NCI-H748 treated with DMSO at 0.1 percent for 48 hours (cell line): ENCODE measurements around the gene PPM1D.
"Not testable (repeated sequence)": the region's sequence is repeated elsewhere in the genome, so short reads cannot be mapped to it uniquely, and the experiment has no call there.

ENCODE experiments used
- DNase-seq: peaks from one replicate; lab custom pipeline; 2025; lab: John Stamatoyannopoulos, UW

PPM1D gene

DNA sequence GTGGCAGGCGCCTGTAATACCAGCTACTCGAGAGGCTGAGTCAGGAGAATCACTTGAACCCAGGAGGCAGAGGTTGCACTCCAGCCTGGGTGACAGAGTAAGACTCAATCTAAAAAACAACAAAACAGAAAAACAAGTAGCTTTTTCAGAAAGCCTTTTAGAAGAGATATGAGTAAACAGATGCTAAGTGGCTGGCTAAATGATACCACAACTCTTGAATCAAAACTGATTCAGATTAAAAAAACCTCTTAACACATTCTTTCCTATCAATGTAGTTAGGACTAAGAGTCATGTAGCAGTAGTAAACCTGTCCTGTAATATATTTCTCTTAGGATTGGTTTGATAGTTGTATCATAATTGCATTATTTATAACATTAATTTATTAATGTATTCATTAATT is 23.0 kb downstream of the PPM1D start:
- no peak for DNase-seq

DNA sequence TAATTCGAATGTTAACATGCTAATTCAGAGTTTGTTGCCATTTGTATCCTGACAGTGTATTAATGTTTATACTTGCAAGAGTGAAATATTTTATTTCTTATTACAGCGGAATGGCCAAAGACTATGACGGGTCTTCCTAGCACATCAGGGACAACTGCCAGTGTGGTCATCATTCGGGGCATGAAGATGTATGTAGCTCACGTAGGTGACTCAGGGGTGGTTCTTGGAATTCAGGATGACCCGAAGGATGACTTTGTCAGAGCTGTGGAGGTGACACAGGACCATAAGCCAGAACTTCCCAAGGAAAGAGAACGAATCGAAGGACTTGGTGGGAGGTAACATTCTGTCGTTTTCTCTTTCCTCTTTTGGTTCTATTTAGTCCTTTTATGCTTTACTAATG is 23.4 kb downstream of the PPM1D start:
- no peak for DNase-seq

DNA sequence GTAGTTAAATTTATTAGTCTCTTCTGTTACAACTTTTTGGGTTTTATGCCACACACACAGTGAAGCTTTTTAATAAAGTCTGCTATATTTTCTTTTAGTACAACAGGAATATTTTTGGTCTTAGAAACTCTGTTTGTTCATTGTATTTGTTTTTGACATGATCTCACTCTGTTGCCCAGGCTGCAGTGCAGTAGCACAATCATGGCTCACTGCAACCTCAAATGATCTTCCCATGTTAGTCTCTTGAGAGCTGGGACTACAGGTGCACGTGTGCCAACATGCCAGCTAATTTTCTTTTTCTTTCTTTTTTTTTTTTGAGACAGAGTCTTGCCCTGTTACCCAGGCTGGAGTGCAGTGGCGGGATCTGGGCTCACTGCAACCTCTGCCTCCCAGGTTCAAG is 27.1 kb downstream of the PPM1D start:
- no peak for DNase-seq

DNA sequence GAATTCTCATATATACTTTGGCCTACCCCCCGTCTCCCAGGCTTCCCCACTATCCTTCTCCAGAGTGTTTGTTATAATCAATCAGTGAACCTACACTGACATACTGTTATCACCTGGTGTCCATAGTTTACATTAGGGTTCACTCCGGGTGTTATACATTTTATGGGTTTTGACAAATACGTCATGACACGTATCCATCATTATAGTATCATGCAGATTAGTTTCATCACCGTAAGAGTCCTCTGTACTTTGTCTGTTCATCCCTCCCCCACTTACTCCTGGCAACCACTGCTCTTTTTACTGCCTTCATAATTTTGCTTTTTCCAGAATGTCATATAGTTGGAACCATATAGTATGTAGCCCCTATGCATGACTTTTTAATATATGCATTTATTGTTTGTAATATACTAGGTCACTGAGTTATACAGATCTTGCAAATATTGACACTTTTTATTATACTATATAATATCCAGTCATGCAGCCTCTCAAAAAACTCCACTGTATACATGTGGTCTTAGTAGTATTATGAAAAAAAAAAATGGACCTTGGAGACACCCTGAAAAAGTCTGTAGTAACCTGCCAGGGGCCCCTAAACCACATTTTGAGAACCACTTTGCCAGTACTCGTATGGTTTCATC is 28.4 kb downstream of the PPM1D start:
- DNase-seq = no peak

DNA sequence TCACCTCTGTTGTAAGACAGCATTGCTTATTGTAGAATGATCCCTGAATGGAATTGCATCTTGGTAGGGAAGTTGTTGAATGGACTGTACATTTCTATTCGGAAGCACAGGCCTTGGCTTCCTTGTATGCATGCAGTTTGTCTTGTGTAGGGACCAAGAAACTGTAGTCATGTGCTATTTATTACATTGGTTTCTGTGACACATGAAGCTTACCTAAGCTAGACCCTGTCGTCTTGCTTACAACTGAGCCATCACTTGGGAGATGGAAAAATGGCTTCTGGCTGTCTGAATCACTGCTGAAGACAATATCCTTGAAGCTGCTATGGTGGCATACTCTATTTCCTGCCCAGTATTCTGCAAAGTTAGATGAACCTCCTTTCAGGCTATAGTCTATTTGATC is 29.1 kb downstream of the PPM1D start:
- DNase-seq = no peak

DNA sequence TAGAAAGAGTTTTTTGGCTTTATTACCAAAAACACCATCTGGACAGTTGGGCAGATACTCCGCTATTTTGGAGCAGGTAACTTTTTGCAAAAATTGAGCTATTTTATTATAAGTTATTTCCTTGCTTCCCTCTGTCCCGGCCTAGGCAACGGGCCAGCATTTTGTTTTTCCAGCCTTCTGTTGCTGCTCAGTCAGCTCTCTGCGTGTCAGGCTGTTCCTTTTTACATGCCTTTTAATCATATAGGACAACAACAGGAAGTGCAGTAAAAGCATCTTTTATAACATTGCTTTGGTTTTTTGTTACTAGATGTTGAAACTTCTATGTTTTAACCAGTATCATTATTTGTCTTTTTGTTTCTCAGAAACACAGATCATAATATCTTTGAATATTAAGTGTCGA is 30.4 kb downstream of the PPM1D start:
- no peak for DNase-seq

DNA sequence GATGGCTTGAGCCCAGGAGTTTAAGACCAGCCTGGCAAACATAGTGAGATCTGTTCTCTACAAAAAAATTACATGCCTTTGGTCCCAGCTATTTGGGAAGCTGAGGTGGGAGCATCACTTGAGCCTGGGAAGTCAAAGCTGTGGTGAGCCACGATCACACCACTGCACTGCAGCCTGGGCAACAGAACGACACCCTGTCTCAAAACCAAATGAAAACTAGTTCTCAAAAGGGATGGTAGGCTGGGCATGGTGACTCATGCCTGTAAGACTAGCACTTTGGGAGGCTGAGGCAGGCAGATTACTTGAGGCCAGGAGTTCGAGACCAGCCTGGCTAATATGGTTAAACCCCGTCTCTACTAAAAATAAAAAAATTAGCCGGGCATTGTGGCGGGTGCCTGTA is 31.1 kb downstream of the PPM1D start:
- no peak for DNase-seq

DNA sequence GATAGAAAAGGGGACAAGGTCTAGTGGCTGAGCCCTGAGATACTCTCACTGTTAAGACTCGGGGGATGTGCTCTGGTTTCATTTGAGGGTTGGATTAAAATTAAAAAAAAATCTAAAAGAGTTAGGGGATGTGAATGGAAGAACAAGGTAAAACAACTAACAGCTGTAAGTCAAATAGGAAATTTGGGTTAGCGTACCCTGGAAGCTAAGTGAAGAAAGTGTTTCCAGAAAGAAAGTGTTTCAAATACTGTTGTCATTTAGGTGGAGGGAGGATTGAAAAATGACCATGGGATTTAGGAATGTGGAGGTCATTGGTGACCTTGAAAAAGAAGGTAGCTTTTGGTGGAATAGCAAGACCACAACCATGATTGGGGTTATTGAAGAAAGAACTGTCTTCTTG is 37.7 kb downstream of the PPM1D start:
- no peak for DNase-seq

DNA sequence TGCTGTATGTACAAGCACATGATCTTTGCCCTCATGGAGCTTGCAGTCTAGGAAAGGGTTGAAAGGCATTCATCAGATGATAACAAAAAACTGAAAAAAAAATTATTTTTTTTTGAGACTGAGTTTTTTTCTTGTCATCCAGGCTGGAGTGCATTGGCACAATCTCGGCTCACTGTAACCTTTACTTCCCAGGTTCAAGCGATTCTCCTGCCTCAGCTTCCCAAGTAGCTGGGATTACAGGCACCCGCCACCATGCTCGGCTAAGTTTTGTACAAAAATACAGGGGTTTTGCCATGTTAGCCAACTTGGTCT is 39.0 kb downstream of the PPM1D start:
- no peak for DNase-seq

DNA sequence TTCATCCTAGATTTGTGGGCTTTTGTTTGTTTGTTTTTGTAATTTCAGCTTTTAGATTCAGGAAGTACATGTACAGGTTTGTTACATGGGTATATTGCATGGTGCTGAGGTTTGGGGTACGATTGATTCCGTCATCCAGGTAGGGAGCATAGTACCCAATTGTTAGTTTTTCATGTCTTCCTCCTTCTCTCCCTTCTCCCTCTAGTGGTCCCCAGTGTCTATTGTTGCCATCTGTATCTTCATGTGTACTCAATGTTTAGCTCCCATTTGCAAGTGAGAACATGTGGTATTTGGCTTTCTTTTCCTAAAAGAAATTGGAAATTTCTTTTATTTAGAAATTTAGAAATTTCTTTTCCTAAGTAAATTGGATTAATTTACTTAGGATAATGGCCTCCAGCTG is 40.5 kb downstream of the PPM1D start:
- no peak for DNase-seq

DNA sequence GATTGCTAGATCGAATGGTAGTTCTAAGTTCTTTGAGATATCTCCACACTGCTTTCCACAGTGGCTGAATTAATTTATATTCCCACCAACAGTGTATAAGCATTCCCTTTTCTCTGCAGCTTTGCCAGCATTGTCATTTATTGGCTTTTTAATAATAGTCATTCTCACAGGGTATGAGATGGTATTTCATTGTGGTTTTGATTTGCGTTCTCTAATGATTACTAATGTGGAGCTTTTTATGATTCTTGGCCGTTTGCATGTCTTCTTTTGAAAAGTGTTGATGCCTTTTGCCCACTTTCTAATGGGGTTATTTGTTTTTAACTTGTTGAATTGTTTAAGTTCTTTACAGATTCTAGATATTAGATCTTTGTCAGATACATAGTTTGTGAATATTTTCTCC is 41.1 kb downstream of the PPM1D start:
- no peak for DNase-seq

DNA sequence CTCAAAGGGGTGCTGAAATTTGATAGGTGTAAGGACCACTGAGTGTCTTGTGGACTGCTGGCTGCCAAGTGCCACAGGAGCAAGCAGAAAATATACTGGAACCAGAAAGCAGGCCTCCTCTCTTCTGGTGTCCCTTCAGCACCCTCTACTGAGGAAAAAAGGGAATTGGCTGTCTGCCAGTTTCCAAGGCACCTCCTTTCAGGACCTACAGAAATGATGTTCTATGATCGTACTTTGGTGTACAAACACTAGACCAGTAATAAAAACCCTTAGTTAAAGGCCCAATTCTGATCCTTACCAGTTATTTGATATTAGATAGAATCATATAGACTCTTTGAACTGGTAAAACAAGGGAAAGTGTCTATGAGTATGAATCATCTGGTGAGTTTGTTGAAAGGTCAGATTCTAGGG is 41.8 kb downstream of the PPM1D start:
- DNase-seq = peak; percentile 37

DNA sequence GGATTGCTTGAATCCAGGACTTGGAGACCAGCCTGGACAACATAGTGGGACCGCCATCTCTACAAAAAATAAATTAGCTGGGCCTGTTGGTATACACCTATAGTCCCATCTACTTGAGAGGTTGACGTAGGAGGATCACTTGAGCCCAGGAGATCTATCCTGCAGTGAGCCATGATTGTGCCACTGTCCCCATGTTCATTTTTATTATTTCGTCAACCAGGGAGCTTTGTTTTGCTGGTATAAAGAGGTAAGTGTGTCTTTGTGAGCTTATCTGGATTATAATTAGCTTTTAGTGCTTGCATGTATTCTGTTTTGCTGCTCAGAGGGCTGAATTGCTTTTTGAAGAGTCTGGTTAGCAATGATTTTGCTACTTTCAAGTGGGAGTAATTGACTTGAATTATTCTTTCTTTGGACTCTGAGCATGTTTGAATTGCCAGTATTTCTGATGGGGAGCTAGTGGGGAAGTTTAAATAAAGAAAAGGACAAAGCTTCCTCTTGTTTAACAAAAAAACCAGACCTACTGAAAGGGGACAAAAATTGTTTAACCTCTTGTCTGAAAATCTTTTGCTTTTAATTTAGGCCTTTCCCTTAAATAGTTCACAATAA is 46.0 kb downstream of the PPM1D start:
- DNase-seq = no peak

DNA sequence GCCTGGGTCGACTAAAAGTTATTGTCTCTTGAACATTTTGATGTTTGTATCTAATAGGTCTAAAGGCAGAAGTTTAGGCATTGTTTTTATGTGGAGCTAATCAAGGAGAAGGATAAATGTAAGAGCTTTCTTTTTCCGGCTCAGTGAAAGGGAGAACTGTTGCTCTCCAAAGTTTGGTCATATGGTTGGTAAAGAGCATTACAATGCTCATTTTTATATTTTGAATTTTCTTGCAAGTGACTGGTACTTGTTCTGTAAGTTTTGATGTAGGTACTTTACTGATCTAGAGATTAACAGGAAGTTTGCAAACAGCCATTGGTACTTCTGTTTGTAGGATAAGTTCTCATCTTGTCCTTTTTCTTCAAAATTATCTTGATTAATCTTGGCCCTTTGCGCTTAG is 46.7 kb downstream of the PPM1D start:
- DNase-seq = no peak

DNA sequence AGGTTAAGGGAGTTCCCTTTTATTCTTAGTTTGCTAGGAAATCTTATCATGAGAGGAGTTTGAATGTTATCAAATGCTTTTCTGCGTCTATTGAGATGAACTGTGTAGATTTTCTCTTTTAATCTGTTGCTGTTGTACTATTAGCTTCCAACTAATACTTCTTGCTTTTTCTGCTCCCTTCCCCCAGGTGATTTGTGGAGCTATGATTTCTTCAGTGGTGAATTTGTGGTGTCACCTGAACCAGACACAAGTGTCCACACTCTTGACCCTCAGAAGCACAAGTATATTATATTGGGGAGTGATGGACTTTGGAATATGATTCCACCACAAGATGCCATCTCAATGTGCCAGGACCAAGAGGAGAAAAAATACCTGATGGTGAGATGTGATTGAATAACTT is 47.7 kb downstream of the PPM1D start:
- no peak for DNase-seq

DNA sequence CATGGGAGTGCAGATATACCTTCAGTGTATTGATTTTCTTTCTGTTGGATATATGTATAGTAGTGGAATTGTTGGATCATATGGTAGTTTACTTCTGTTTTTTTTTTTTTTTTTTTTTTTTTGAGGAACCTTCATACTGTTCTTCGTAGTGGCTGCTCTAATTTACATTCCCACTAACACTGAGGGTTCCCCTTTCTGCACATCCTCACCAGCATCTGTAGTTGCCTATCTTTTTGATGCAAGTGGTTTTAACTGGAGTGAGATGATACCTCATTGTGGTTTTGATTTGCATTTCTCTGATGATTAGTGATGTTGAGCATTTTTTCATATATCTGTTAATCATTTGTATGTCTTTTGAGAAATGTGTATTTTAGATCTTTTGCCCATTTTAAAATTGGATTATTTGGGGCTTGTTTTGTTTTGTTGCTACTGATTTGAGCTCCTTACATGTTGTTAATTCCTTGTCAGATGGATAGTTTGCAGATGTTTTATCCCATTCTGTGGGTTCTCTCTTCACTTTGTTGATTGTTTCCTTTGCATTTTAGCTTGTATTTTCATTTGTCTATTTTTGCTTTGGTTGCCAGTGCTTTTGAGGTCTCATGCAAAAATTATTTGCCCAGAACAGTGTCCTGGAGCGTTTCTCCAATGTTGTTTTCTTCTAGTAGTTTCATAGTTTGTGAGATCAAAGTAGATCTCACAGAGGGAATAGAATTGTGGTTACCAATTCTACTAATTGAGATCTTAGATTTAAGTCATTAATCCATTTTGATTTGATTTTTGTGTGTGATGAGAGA is 52.7 kb downstream of the PPM1D start:
- DNase-seq = no peak

DNA sequence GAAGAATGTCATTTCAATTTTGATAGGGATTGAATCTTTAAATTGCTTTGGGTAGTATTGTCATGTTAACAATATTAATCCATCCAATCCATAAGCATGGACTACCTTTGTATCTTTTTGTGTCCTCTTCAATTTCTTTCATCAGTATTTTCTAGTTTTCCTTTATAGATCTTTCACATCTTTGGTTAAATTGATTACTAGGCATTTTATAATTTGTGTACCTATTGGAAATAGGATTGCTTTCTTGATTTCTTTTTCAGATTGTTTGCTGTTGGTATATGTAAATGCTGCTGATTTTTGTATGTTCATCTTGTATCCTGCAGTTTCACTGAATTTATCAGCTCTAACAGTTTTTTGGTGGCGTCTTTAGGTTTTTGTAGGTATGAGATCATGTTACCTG is 53.6 kb downstream of the PPM1D start:
- DNase-seq = no peak

DNA sequence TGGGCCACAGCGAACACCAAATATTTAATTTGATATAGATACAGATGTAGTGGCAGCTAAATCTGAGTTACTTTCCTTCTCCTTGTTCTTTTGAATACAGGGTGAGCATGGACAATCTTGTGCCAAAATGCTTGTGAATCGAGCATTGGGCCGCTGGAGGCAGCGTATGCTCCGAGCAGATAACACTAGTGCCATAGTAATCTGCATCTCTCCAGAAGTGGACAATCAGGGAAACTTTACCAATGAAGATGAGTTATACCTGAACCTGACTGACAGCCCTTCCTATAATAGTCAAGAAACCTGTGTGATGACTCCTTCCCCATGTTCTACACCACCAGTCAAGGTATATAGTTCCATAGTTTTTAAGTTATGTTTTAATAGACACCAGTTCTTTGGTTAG is 56.5 kb downstream of the PPM1D start:
- DNase-seq = no peak

DNA sequence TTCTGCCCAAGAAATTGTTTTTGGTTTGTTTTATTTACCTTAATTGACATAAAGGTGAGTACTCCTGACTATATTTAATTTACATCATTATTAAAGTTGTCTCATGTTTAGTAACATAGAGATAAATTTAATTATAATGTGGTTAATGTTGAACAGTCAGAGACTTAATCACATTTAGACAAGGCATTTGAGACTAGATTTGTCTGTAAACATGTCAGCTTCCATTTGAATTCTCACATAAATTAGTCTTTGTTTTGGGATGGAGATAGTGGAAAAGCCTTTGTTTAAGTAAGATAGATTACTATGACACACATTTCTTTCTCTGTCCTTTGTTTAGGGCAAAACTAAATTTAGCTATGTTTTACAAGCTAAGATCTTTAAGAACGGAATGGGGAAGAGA is 59.2 kb downstream of the PPM1D start:
- DNase-seq = no peak

DNA sequence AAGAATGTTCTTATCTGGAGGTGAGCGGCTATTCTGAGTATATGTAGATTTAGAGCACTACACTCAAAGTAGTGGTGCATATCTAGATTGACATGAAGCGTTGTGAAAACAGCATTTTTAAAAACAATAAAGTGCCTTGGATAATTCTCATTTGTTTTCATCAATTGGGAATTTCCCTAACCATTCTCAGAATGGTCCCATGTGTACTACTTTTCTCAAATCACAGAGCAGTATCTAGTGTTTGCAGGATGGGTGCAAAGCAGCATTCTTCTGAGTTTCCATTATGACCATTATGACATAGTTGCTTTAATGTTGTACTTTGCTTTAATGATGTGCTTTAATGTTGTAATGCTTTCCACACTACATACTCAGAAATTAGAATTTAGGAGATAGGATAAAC is 61.5 kb downstream of the PPM1D start:
- no peak for DNase-seq

DNA sequence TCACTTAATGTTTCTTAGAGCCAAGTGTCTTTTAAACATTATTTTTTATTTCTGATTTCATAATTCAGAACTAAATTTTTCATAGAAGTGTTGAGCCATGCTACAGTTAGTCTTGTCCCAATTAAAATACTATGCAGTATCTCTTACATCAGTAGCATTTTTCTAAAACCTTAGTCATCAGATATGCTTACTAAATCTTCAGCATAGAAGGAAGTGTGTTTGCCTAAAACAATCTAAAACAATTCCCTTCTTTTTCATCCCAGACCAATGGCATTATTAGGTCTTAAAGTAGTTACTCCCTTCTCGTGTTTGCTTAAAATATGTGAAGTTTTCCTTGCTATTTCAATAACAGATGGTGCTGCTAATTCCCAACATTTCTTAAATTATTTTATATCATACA is 64.0 kb downstream of the PPM1D start:
- no peak for DNase-seq

DNA sequence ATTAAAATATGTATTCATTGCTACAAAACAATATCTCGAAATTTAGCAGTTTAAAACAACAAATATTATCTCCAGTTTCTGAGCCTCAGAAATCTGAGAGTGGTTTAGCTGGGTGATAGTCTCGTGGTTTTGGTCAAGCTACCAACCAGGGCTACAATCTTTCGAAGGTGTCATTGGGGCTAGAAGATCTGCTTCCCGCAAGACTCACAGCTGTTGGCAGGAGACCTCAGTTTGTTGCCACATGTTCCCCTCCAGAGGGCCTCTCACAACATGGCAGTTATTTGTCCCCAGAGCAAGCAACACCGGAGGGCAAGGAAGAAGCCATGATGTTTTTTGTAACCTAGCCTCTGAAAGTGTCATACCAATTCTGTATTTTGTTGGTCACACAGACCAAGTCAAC is 65.6 kb downstream of the PPM1D start:
- DNase-seq = no peak

DNA sequence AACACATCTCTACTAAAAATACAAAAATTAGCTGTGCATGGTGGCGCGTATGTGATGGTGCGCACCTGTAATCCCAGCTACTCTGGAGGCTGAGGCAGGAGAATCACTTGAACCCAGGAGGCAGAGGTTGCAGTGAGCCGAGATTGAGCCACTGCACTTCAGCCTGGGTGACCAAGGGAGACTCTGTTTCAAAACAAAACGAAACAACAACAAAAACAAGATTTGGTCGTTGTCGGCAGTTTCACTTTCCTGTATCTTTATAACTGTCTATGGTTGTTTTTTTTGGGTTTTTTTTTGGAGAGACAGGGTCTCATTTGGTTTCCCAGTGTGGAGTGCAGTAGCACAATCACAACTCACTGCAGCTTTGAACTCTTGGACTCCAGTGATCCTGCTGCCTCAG is 68.7 kb downstream of the PPM1D start:
- DNase-seq = not testable (repeated sequence)

DNA sequence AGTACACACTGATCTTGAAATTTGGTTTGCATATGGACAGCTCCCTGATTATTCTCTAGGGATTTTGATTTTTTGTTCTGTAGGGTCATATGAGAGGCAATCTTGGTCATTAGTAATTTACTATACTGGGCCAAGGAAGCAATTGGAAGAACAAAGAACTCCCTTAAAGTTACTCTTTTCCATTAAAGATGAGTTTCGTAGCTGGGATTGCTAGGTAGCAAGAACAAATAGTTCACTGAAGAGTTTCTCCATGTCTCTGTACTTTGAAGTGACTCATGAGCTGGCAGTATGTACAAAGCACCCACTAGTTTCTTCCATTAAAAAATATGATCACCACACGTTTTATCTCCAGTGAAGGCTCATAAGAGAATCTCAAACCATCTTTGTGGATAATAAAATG is 71.5 kb downstream of the PPM1D start:
- no peak for DNase-seq
